B cell (primary cell): ENCODE results near the gene NCAM1. TPM values are rescaled to one million over a fixed set of nuclear protein-coding genes. Genes with fewer than 3 reads are reported as not detected.

Experiments used
- ATAC-seq: fragments of 200-7000 bp; cut with Tn5 transposase; one replicate; pipeline ENCODE4 v1.10.0; 2021; ENCODE audit warnings: low read depth, mild to moderate bottlenecking, moderate number of reproducible peaks, moderate library complexity
- CTCF ChIA-PET: fragments of 350-600 bp; sonication (Branson Sonifier 250); formaldehyde crosslinking; loops from one replicate; lab custom pipeline; 2021; ENCODE audit warnings: antibody characterized with exemption, inconsistent platforms; lab: Charles Lee
- POLR2A ChIA-PET: fragments of 350-600 bp; sonication (Branson Sonifier 250); formaldehyde crosslinking; loops from one replicate; lab custom pipeline; 2021; ENCODE audit warnings: antibody characterized with exemption; lab: Charles Lee
- DNase-seq: peaks from one replicate; pipeline ENCODE4 v3.0.0; 2013
- H2AFZ ChIP-seq: 2 replicates; pipeline ENCODE4 v1.6.1; 2012; ENCODE audit warnings: mild to moderate bottlenecking, low read depth, low read length; ENCODE audit not compliant: insufficient read depth, poor library complexity, severe bottlenecking
- H3K27ac ChIP-seq, 2 donors: 1 replicate in 1 of 2; 2 replicates in 1 of 2; pipeline ENCODE4 v1.5.1; 2012 to 2013; ENCODE audit warnings: low read length in 2 of 2, mild to moderate bottlenecking in 2 of 2, moderate library complexity in 1 of 2
- H3K27me3 ChIP-seq, 4 experiments: fragments of 200-600 bp in 1 of 4; sonication (generic) in 1 of 4; replicated peaks in 1 of 4; 1 replicate in 2 of 4; 2 replicates in 2 of 4; pipeline versions ENCODE4 v1.6.1 to v1.7.0; 2013 to 2016; ENCODE audit warnings: low read length in 3 of 4, mild to moderate bottlenecking in 2 of 4, mixed read lengths in 1 of 4, moderate library complexity in 1 of 4; ENCODE audit not compliant: insufficient read depth in 4 of 4, control insufficient read depth in 3 of 4; ENCODE audit errors: control extremely low read depth in 1 of 4
- H3K36me3 ChIP-seq, 2 experiments: replicated peaks in 1 of 2; 1 replicate in 1 of 2; 2 replicates in 1 of 2; pipeline versions ENCODE4 v1.6.1 to v1.7.1; 2013; ENCODE audit warnings: low read length in 1 of 2; ENCODE audit not compliant: insufficient read depth in 2 of 2, control insufficient read depth in 1 of 2; ENCODE audit errors: control extremely low read depth in 1 of 2, extremely low read depth in 1 of 2
- H3K4me1 ChIP-seq, 2 donors: fragments of 200-600 bp in 1 of 2; sonication (generic) in 1 of 2; 1 replicate in 1 of 2; 2 replicates in 1 of 2; pipeline versions ENCODE4 v1.5.1 to v1.6.1; 2013 to 2017; ENCODE audit warnings: low read length in 2 of 2; ENCODE audit not compliant: control insufficient read depth in 2 of 2, insufficient read depth in 2 of 2
- H3K4me2 ChIP-seq: replicated peaks from 2 replicates; pipeline ENCODE3; 2012; ENCODE audit warnings: mild to moderate bottlenecking, low read depth, low read length; ENCODE audit not compliant: poor library complexity, severe bottlenecking
- H3K4me3 ChIP-seq, 5 experiments: fragments of 200-600 bp in 1 of 5; sonication (generic) in 1 of 5; 1 replicate in 3 of 5; 2 replicates in 2 of 5; pipeline versions ENCODE4 v1.5.1 to v1.7.0; 2011 to 2016; ENCODE audit warnings: low read length in 4 of 5, mild to moderate bottlenecking in 4 of 5, low read depth in 2 of 5, control low read depth in 1 of 5, moderate library complexity in 1 of 5; ENCODE audit not compliant: insufficient read depth in 1 of 5; ENCODE audit errors: control extremely low read depth in 1 of 5, extremely low read depth in 1 of 5
- H3K79me2 ChIP-seq: fragments of 200-600 bp; sonication (generic); one replicate; pipeline ENCODE4 v1.6.0; 2016; ENCODE audit warnings: low read length; ENCODE audit not compliant: control insufficient read depth, insufficient read depth
- H3K9ac ChIP-seq: fragments of 200-600 bp; sonication (generic); 2 replicates; pipeline ENCODE4 v1.6.1; 2017; ENCODE audit warnings: mild to moderate bottlenecking, low read length, moderate library complexity
- H3K9me3 ChIP-seq, 3 donors: one replicate each; pipeline versions ENCODE4 v1.6.1 to v1.7.1; 2013; ENCODE audit warnings: low read length in 2 of 3; ENCODE audit not compliant: control insufficient read depth in 2 of 3, insufficient read depth in 1 of 3; ENCODE audit errors: control extremely low read depth in 1 of 3
- H4K20me1 ChIP-seq: 2 replicates; pipeline ENCODE4 v1.6.0; 2012; ENCODE audit warnings: mild to moderate bottlenecking, low read length; ENCODE audit not compliant: insufficient read depth, control insufficient read depth, poor library complexity, severe bottlenecking
- H3K27ac Mint-ChIP-seq: one replicate; pipeline ENCODE4 v1.8.0; 2021; ENCODE audit warnings: mixed read lengths
- H3K27me3 Mint-ChIP-seq: one replicate; pipeline ENCODE4 v1.8.0; 2021; ENCODE audit warnings: mixed read lengths
- H3K4me1 Mint-ChIP-seq: one replicate; pipeline ENCODE4 v1.8.0; 2021; ENCODE audit warnings: mixed read lengths
- H3K4me3 Mint-ChIP-seq: one replicate; pipeline ENCODE4 v1.8.0; 2021; ENCODE audit warnings: mixed read lengths
- H3K9me3 Mint-ChIP-seq: one replicate; pipeline ENCODE4 v1.8.0; 2022; ENCODE audit warnings: mixed read lengths; ENCODE audit not compliant: insufficient read depth
- EZH2 ChIP-seq: IDR thresholded peaks from 2 replicates; pipeline ENCODE4 v1.6.1; 2012; ENCODE audit warnings: borderline replicate concordance, low read depth, mild to moderate bottlenecking, moderate library complexity, low read length; ENCODE audit not compliant: insufficient read depth, poor library complexity, severe bottlenecking
- WGBS: methylation state at CpG from one replicate; pipeline ENCODE4 v1.1.5; 2013; ENCODE audit warnings: missing lambda C conversion rate; ENCODE audit not compliant: insufficient coverage; 5-methylcytosine and 5-hydroxymethylcytosine counted together
- intact Hi-C: fragments of 100-400 bp; cut with micrococcal nuclease; formaldehyde crosslinking; loops from one replicate; pipeline ENCODE4 v1.10.0; 2022
- polyA plus RNA-seq: library from polyadenylated mRNA; depleted of rRNA; stranded (reverse); fragments of >200 nt; gene quantifications from 2 replicates; pipeline ENCODE4 v1.2.3, GENCODE V29; 2012
- total RNA-seq, 2 donors: library from RNA; stranded (reverse); fragments of 120-200 nt in 1 of 2; gene quantifications; 1 replicate in 1 of 2; 2 replicates in 1 of 2; pipeline versions ENCODE4 v1.2.3 to v1.2.4, GENCODE V29; 2013 to 2022
- TF ChIP-seq, protein P1 (sequence below): fragments of 200-600 bp; IDR thresholded peaks from one replicate; pipeline ENCODE4 v1.8.0; 2022; ENCODE audit warnings: antibody characterized with exemption, mild to moderate bottlenecking

The NCAM1 gene
- total and polyA plus RNA-seq, 2 donors (not counting 1 experiment from before 2014, with no cell fraction given) = 0.37 TPM; not detected in 1

DNA sequence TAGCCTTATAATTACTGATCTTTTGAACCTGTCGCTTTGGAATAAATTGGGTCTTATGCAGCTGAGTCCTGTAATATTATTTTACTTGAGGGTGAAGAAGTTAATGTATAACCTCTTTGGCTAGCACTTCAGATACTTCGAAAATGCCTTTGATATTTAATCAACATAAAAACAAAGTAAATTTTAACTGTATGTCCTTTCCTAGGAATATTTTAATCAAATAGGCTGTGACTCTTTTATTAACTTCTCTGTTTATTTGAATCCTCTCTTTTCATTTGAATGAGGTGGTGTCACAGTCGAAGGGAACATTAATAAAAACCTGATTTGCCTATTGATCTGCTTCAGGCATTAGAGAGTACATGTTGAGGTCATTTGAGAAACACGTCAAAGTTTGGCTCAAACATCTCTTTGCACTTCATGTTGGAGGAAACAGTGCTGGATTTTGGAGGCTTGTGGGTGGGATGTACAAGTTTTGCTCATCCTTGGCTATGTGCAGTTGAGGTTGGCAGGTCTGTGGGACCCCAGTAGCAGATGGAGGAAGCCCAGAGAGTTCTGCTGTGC lies 143.6 kb downstream of the NCAM1 start:
- H3K4me2 ChIP-seq = no peak overlapping the region
- TF ChIP-seq, protein P1, sequence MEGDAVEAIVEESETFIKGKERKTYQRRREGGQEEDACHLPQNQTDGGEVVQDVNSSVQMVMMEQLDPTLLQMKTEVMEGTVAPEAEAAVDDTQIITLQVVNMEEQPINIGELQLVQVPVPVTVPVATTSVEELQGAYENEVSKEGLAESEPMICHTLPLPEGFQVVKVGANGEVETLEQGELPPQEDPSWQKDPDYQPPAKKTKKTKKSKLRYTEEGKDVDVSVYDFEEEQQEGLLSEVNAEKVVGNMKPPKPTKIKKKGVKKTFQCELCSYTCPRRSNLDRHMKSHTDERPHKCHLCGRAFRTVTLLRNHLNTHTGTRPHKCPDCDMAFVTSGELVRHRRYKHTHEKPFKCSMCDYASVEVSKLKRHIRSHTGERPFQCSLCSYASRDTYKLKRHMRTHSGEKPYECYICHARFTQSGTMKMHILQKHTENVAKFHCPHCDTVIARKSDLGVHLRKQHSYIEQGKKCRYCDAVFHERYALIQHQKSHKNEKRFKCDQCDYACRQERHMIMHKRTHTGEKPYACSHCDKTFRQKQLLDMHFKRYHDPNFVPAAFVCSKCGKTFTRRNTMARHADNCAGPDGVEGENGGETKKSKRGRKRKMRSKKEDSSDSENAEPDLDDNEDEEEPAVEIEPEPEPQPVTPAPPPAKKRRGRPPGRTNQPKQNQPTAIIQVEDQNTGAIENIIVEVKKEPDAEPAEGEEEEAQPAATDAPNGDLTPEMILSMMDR = no peak
- no peak for TF ChIP-seq EZH2
- H3K9me3 Mint-ChIP-seq = no peaks in the 10 kb centered on the region
- intact Hi-C loops = no loop called here
- H3K4me1 Mint-ChIP-seq = no peaks in the 10 kb centered on the region
- no peaks in the 10 kb centered on the region for H4K20me1 ChIP-seq
- no peak overlapping the region for H3K27ac ChIP-seq
- 91% methylated on average over 1 of the region's 4 CpGs for WGBS
- H3K9me3 ChIP-seq = no peaks in the 10 kb centered on the region
- ChIA-PET CTCF (no interaction called here), POLR2A (no interaction called here)
- no peaks in the 10 kb centered on the region for H3K79me2 ChIP-seq
- DNase-seq = no peak
- no peaks in the 10 kb centered on the region for H3K4me1 ChIP-seq
- H2AFZ ChIP-seq = no peak overlapping the region
- no peaks in the 10 kb centered on the region for H3K27me3 ChIP-seq
- H3K27me3 Mint-ChIP-seq = peaks cover 12% of the 10 kb centered on the region
- no peak overlapping the region for H3K9ac ChIP-seq
- no peaks in the 10 kb centered on the region for H3K36me3 ChIP-seq
- no peak overlapping the region for H3K4me3 Mint-ChIP-seq
- no peak overlapping the region for H3K4me3 ChIP-seq
- H3K27ac Mint-ChIP-seq = no peak overlapping the region
- ATAC-seq = no peak

DNA sequence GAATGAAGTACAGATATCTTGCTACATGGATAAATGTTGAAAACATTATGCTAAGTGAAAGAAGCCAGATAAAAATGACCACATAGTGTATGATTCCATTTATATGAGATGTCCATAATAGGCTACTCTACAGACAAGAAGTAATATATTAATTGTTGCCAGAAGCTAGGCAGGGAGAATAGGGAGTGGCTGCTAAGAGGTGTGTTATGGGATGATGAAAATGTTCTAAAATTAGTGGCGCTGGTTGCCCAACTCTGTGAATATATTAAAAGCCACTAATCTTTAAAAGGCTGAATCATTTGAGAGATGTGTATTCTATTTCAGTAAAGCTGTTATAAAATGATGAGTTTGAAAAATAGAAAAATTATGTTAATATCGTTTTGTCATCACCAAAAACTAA lies 144.4 kb downstream of the NCAM1 start:
- Mint-ChIP-seq H3K27ac (no peak overlapping the region), H3K4me3 (no peak overlapping the region), H3K9me3 (no peaks in the 10 kb centered on the region), H3K4me1 (no peaks in the 10 kb centered on the region), H3K27me3 (peaks cover 15% of the 10 kb centered on the region)
- Histone ChIP-seq H3K4me3 (no peak overlapping the region), H3K4me2 (no peak overlapping the region), H3K36me3 (no peaks in the 10 kb centered on the region), H3K4me1 (no peaks in the 10 kb centered on the region), H3K9me3 (no peaks in the 10 kb centered on the region), H2AFZ (no peak overlapping the region), H3K27ac (no peak overlapping the region), H3K27me3 (no peaks in the 10 kb centered on the region), H4K20me1 (no peaks in the 10 kb centered on the region), H3K9ac (no peak overlapping the region), H3K79me2 (no peaks in the 10 kb centered on the region)
- intact Hi-C loops = no loop called here
- ChIA-PET CTCF (no interaction called here), POLR2A (no interaction called here)
- WGBS = no CpG with 5 or more reads among the region's 2 CpGs
- no peak for DNase-seq
- ATAC-seq = no peak
- TF ChIP-seq EZH2 = no peak
- TF ChIP-seq, protein P1 = no peak
